Neuronal stem cell (in vitro differentiated cells): ENCODE results near the gene WEE1.

ENCODE experiments used
- DNase-seq: peaks from one replicate; pipeline ENCODE4 v3.0.0-alpha.2; 2013; ENCODE audit warnings: low spot score
- H2AFZ ChIP-seq: one replicate; pipeline ENCODE4 v1.6.1; 2013; ENCODE audit warnings: mild to moderate bottlenecking, low read length, inconsistent platforms
- H2AK5ac ChIP-seq: 2 replicates; pipeline ENCODE4 v1.6.1; 2013; ENCODE audit warnings: low read depth, mild to moderate bottlenecking, inconsistent platforms, low read length, moderate library complexity, mixed read lengths
- H2BK120ac ChIP-seq: 2 replicates; pipeline ENCODE4 v1.6.1; 2013; ENCODE audit warnings: low read depth, mild to moderate bottlenecking, inconsistent platforms, low read length, moderate library complexity, mixed read lengths
- H2BK12ac ChIP-seq: one replicate; pipeline ENCODE4 v1.6.1; 2013; ENCODE audit warnings: low read length, inconsistent platforms
- H2BK15ac ChIP-seq: 2 replicates; pipeline ENCODE4 v1.6.1; 2013; ENCODE audit warnings: mild to moderate bottlenecking, low read length, inconsistent platforms, mixed read lengths
- H2BK5ac ChIP-seq: one replicate; pipeline ENCODE4 v1.6.1; 2013; ENCODE audit warnings: inconsistent platforms, mild to moderate bottlenecking, low read length, moderate library complexity
- H3K14ac ChIP-seq: one replicate; pipeline ENCODE4 v1.6.1; 2013; ENCODE audit warnings: low read length, inconsistent platforms
- H3K18ac ChIP-seq: 2 replicates; pipeline ENCODE4 v1.6.1; 2013; ENCODE audit warnings: low read length, inconsistent platforms
- H3K23ac ChIP-seq: 2 replicates; pipeline ENCODE4 v1.6.1; 2013; ENCODE audit warnings: low read depth, mild to moderate bottlenecking, mixed read lengths, low read length, inconsistent platforms; ENCODE audit not compliant: poor library complexity
- H3K27ac ChIP-seq: replicated peaks from 3 replicates; pipeline ENCODE4 v1.5.1; 2013; ENCODE audit warnings: low read length, inconsistent platforms
- H3K27me3 ChIP-seq, 3 experiments: 2 replicates each; pipeline ENCODE4 v1.6.1; 2013; ENCODE audit warnings: low read length in 3 of 3, mild to moderate bottlenecking in 2 of 3, inconsistent platforms in 1 of 3, low read depth in 1 of 3, mixed read lengths in 1 of 3, moderate library complexity in 1 of 3; ENCODE audit not compliant: control insufficient read depth in 3 of 3, insufficient read depth in 3 of 3
- H3K36me3 ChIP-seq, 2 donors: replicated peaks in 1 of 2; 2 replicates each; pipeline ENCODE4 v1.6.1; 2013; ENCODE audit warnings: low read length in 2 of 2; ENCODE audit not compliant: control insufficient read depth in 2 of 2, insufficient read depth in 2 of 2
- H3K4ac ChIP-seq: 2 replicates; pipeline ENCODE4 v1.6.1; 2013; ENCODE audit warnings: inconsistent platforms, mild to moderate bottlenecking, low read length, moderate library complexity
- H3K4me1 ChIP-seq, 2 donors: 1 replicate in 1 of 2; 2 replicates in 1 of 2; pipeline ENCODE4 v1.6.1; 2013; ENCODE audit warnings: low read length in 2 of 2, low read depth in 1 of 2; ENCODE audit not compliant: control insufficient read depth in 2 of 2, insufficient read depth in 1 of 2
- H3K4me2 ChIP-seq: one replicate; pipeline ENCODE4 v1.6.1; 2013; ENCODE audit warnings: mild to moderate bottlenecking, low read length, inconsistent platforms; ENCODE audit not compliant: insufficient read depth, poor library complexity, severe bottlenecking
- H3K4me3 ChIP-seq, 2 donors: 2 replicates each; pipeline ENCODE4 v1.5.1; 2013; ENCODE audit warnings: low read length in 2 of 2, mild to moderate bottlenecking in 2 of 2, inconsistent platforms in 1 of 2, moderate library complexity in 1 of 2
- H3K79me1 ChIP-seq: one replicate; pipeline ENCODE4 v1.6.1; 2013; ENCODE audit warnings: low read depth, mild to moderate bottlenecking, inconsistent platforms, low read length, moderate library complexity
- H3K9ac ChIP-seq: one replicate; pipeline ENCODE4 v1.6.1; 2013; ENCODE audit warnings: mild to moderate bottlenecking, low read depth, low read length, inconsistent platforms; ENCODE audit not compliant: poor library complexity
- H3K9me3 ChIP-seq, 2 donors: replicated peaks in 1 of 2; 2 replicates each; pipeline versions ENCODE3 to v1.6.1; 2013; ENCODE audit warnings: low read length in 2 of 2, mild to moderate bottlenecking in 2 of 2, inconsistent platforms in 1 of 2, low read depth in 1 of 2, mixed read lengths in 1 of 2, moderate library complexity in 1 of 2; ENCODE audit not compliant: control insufficient read depth in 2 of 2, insufficient read depth in 1 of 2
- H4K8ac ChIP-seq: one replicate; pipeline ENCODE4 v1.6.1; 2013; ENCODE audit warnings: low read depth, mild to moderate bottlenecking, inconsistent platforms, low read length, moderate library complexity
- H4K91ac ChIP-seq: one replicate; pipeline ENCODE4 v1.6.1; 2013; ENCODE audit warnings: low read length, low read depth, mild to moderate bottlenecking, inconsistent platforms; ENCODE audit not compliant: poor library complexity
- WGBS, 2 donors: extraction: QIAGEN DNeasy Blood & Tissue Kit; methylation state at CpG; one replicate each; pipeline ENCODE4 v1.1.7; 2013; ENCODE audit warnings: missing lambda C conversion rate in 2 of 2, mixed read lengths in 1 of 2; ENCODE audit not compliant: insufficient read length in 2 of 2, insufficient replicate concordance in 1 of 2; ENCODE audit errors: extremely low coverage in 2 of 2; 5-methylcytosine and 5-hydroxymethylcytosine counted together

The WEE1 gene

GRCh38 chr11:9605742-9606141 lies 32.3 kb downstream of the WEE1 start:
- H4K91ac ChIP-seq = no peak overlapping the region
- no peak overlapping the region for H2BK12ac ChIP-seq
- H3K9ac ChIP-seq = no peak overlapping the region
- peaks cover 2% of the 10 kb centered on the region for H3K79me1 ChIP-seq
- H3K9me3 ChIP-seq = peaks cover 0 to 5% of the 10 kb centered on the region in 2 donors
- no peaks in the 10 kb centered on the region for H3K27me3 ChIP-seq
- no peak overlapping the region for H2BK15ac ChIP-seq
- H3K18ac ChIP-seq = no peak overlapping the region
- no peaks in the 10 kb centered on the region for H3K36me3 ChIP-seq
- H3K4ac ChIP-seq = no peak overlapping the region
- no peak overlapping the region for H2AFZ ChIP-seq
- DNase-seq = no peak
- no peak overlapping the region for H3K27ac ChIP-seq
- no peak overlapping the region for H3K4me2 ChIP-seq
- no peak overlapping the region for H2AK5ac ChIP-seq
- no peak overlapping the region for H4K8ac ChIP-seq
- 100% methylated on average over 1 of the region's 5 CpGs; no CpG with 5 or more reads in 1 of the 2 donors for WGBS, 2 donors
- H3K14ac ChIP-seq = no peak overlapping the region
- H2BK5ac ChIP-seq = no peak overlapping the region
- H3K23ac ChIP-seq = no peak overlapping the region
- H2BK120ac ChIP-seq = no peak overlapping the region
- no peak overlapping the region for H3K4me3 ChIP-seq
- peaks cover 5 to 9% of the 10 kb centered on the region in 2 donors for H3K4me1 ChIP-seq

DNA sequence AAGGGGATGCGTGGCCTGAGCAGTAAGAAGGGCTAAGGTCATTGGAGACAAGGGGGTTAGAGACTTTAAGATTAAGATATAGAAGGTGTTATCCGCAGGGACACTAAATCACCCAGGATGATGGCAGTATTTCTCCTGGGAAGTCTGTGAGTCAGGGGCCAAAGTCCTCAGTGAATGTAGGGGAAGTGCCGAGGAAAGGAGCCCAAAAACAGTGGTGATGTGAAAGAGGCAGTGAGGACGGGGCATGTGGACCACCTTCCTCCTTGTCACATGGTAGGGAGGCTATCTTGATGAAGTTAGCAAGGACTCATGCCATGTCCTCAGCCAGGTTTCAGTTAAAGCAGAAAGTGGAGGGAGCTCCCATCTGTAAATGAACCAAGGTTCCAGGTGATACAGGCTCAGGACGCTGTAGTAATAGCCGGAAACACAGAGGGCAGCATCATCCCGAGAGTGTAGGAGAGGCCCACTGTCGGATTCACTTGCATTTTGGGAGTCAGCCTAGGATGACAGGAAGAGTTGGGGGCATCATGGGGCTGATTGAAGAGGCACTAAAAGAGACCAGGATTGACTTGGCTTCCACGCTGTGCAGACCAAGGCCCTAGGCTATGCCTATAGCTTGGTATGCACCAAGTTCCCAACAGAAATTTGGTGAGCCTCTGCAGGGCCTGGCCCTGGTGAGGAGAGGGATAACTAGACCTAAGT lies 33.5 kb downstream of the WEE1 start:
- H3K27me3 ChIP-seq = no peaks in the 10 kb centered on the region
- H3K9ac ChIP-seq = no peak overlapping the region
- H3K4me1 ChIP-seq = peaks cover 0 to 6% of the 10 kb centered on the region in 2 donors
- H2BK15ac ChIP-seq = no peak overlapping the region
- no peak overlapping the region for H3K4ac ChIP-seq
- H2AFZ ChIP-seq = peak overlapping the region; percentile 4
- no peak for DNase-seq
- peaks cover 0 to 5% of the 10 kb centered on the region in 2 donors for H3K9me3 ChIP-seq
- peak overlapping the region; percentile 47 for H2AK5ac ChIP-seq
- WGBS, 2 donors = no CpG with 5 or more reads among the region's 9 CpGs
- no peak overlapping the region for H3K14ac ChIP-seq
- H4K8ac ChIP-seq = no peak overlapping the region
- no peak overlapping the region for H2BK5ac ChIP-seq
- H3K18ac ChIP-seq = peak overlapping the region; percentile 65
- no peak overlapping the region for H3K23ac ChIP-seq
- no peak overlapping the region for H3K4me2 ChIP-seq
- no peak overlapping the region for H2BK12ac ChIP-seq
- H3K36me3 ChIP-seq = no peaks in the 10 kb centered on the region
- H3K27ac ChIP-seq = no peak overlapping the region
- H4K91ac ChIP-seq = peak overlapping the region; percentile 43
- no peak overlapping the region for H3K4me3 ChIP-seq
- no peak overlapping the region for H2BK120ac ChIP-seq
- H3K79me1 ChIP-seq = peaks cover 2% of the 10 kb centered on the region

DNA sequence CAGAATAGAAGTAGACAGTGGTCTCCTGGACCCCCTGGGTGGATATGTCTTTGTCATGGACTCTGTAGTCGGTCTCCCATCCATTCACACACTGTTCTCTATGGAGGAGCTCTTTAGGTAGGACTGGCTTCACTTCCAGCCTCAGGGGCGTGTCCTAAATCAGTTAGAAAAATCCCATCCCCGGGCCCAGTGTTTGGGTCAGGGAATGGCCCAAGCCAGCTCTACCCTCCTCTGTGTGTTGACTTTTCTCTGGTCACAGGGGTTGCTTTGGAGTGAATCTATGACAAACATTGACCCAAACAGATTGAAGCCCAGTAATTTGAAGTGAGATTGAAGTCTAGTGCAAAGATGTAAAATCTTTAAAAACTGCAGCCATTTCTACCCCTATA lies 34.0 kb downstream of the WEE1 start:
- Histone ChIP-seq H3K27ac (no peak overlapping the region), H2AFZ (peak overlapping the region; percentile 4), H3K79me1 (peaks cover 2% of the 10 kb centered on the region), H4K8ac (no peak overlapping the region), H2BK12ac (no peak overlapping the region), H3K18ac (peak overlapping the region; percentile 41), H3K14ac (no peak overlapping the region), H3K4me2 (no peak overlapping the region), H3K4me1 (peaks cover 0 to 6% of the 10 kb centered on the region in 2 donors), H2BK15ac (no peak overlapping the region), H3K27me3 (no peaks in the 10 kb centered on the region), H3K9me3 (peaks cover 0 to 5% of the 10 kb centered on the region in 2 donors), H3K4me3 (no peak overlapping the region), H3K36me3 (no peaks in the 10 kb centered on the region), H3K23ac (no peak overlapping the region), H2AK5ac (peak overlapping the region; percentile 19), H3K4ac (no peak overlapping the region), H3K9ac (no peak overlapping the region), H2BK5ac (no peak overlapping the region), H2BK120ac (no peak overlapping the region), H4K91ac (peak overlapping the region; percentile 43)
- DNase-seq = no peak
- no CpG with 5 or more reads among the region's 3 CpGs for WGBS, 2 donors

GRCh38 chr11:9609002-9609759 lies 35.7 kb downstream of the WEE1 start:
- no peak overlapping the region for H3K4me2 ChIP-seq
- WGBS, 2 donors = no CpG with 5 or more reads among the region's 7 CpGs
- H3K4me3 ChIP-seq = no peak overlapping the region
- no peaks in the 10 kb centered on the region for H3K27me3 ChIP-seq
- H3K9me3 ChIP-seq = peaks cover 4 to 5% of the 10 kb centered on the region in 2 donors
- H3K4me1 ChIP-seq = peaks cover 0 to 11% of the 10 kb centered on the region in 2 donors
- H3K14ac ChIP-seq = no peak overlapping the region
- H3K4ac ChIP-seq = no peak overlapping the region
- DNase-seq = no peak
- peak overlapping the region; percentile 91 for H2AK5ac ChIP-seq
- peak overlapping the region; percentile 35 for H3K9ac ChIP-seq
- peak overlapping the region; percentile 54 for H3K18ac ChIP-seq
- H2AFZ ChIP-seq = no peak overlapping the region
- no peak overlapping the region for H3K23ac ChIP-seq
- peaks cover 2% of the 10 kb centered on the region for H3K79me1 ChIP-seq
- no peak overlapping the region for H2BK12ac ChIP-seq
- no peak overlapping the region for H4K91ac ChIP-seq
- no peak overlapping the region for H2BK5ac ChIP-seq
- H2BK15ac ChIP-seq = no peak overlapping the region
- H4K8ac ChIP-seq = no peak overlapping the region
- no peak overlapping the region for H2BK120ac ChIP-seq
- no peaks in the 10 kb centered on the region for H3K36me3 ChIP-seq
- H3K27ac ChIP-seq = no peak overlapping the region
